K562 (cell line): Measurements from ENCODE around the gene SUMO3. TPM values are rescaled to one million over a fixed set of nuclear protein-coding genes. Genes with fewer than 3 reads are reported as not detected.

ENCODE experiments used
- AFF4 ChIP-seq: sonication (generic); formaldehyde crosslinking; IDR thresholded peaks from 2 replicates; pipeline ENCODE4 v1.8.0; 2023; ENCODE audit warnings: mild to moderate bottlenecking, missing genetic modification reagents
- CREM ChIP-seq: IDR thresholded peaks from 2 replicates; pipeline ENCODE4 v1.6.1; 2014; ENCODE audit warnings: antibody characterized with exemption, low read depth
- CTCF ChIP-seq, 3 experiments: IDR thresholded peaks in 2 of 3; conservative IDR thresholded peaks in 1 of 3; 2 replicates each; pipeline ENCODE4 v1.5.1; 2011 to 2012; ENCODE audit warnings: low read length in 3 of 3, mild to moderate bottlenecking in 3 of 3, control low read depth in 2 of 3, improper control_type of control experiment in 1 of 3, inconsistent platforms in 1 of 3, low read depth in 1 of 3, mixed read lengths in 1 of 3, moderate library complexity in 1 of 3; ENCODE audit not compliant: insufficient read depth in 2 of 3
- ETS1 ChIP-seq: conservative IDR thresholded peaks from 2 replicates; pipeline ENCODE4 v1.6.1; 2011; ENCODE audit warnings: low read depth, mild to moderate bottlenecking, low read length; ENCODE audit not compliant: control insufficient read depth
- FOXJ3 ChIP-seq: sonication (generic); formaldehyde crosslinking; IDR thresholded peaks from 2 replicates; pipeline ENCODE4 v1.4.0; 2020; ENCODE audit warnings: mild to moderate bottlenecking, missing genetic modification reagents
- HEY1 ChIP-seq: fragments of 250-450 bp; sonication (Bioruptor Pico); IDR thresholded peaks from 2 replicates; pipeline ENCODE4 v1.5.0; 2020; ENCODE audit warnings: mild to moderate bottlenecking, moderate library complexity, borderline replicate concordance
- HNRNPUL1 ChIP-seq: fragments of 200-400 bp; formaldehyde crosslinking; IDR thresholded peaks from 2 replicates; pipeline ENCODE4 v1.6.1; 2017; ENCODE audit warnings: low read length
- IFI16 ChIP-seq: fragments of 250-450 bp; sonication (Bioruptor Pico); IDR thresholded peaks from 2 replicates; pipeline ENCODE4 v2.1.2; 2022; ENCODE audit warnings: mild to moderate bottlenecking, inconsistent platforms
- LCOR ChIP-seq: sonication (generic); formaldehyde crosslinking; IDR thresholded peaks from 2 replicates; pipeline ENCODE4 v1.8.0; 2022; ENCODE audit warnings: mild to moderate bottlenecking, missing genetic modification reagents
- POLR2G ChIP-seq: fragments of 200-400 bp; formaldehyde crosslinking; IDR thresholded peaks from 2 replicates; pipeline ENCODE4 v1.6.1; 2017; ENCODE audit warnings: low read depth, mild to moderate bottlenecking, antibody characterized with exemption, low read length, moderate library complexity
- RAD51 ChIP-seq: fragments of 450-650 bp; IDR thresholded peaks from 2 replicates; pipeline ENCODE4 v1.7.1; 2016; ENCODE audit warnings: low read depth, mild to moderate bottlenecking, borderline replicate concordance
- RERE ChIP-seq: sonication (generic); formaldehyde crosslinking; IDR thresholded peaks from 2 replicates; pipeline ENCODE4 v1.8.0; 2023; ENCODE audit warnings: missing genetic modification reagents, mild to moderate bottlenecking, borderline replicate concordance
- SMARCA5 ChIP-seq: fragments of 450-650 bp; IDR thresholded peaks from 2 replicates; pipeline ENCODE4 v1.6.1; 2016
- TAL1 ChIP-seq: fragments of 450-650 bp; IDR thresholded peaks from 2 replicates; pipeline ENCODE4 v1.6.1; 2016; ENCODE audit warnings: mild to moderate bottlenecking
- TOE1 ChIP-seq, 2 experiments: fragments of 450-650 bp in 1 of 2; sonication (generic) in 1 of 2; formaldehyde crosslinking in 1 of 2; IDR thresholded peaks; 2 replicates each; pipeline versions ENCODE4 v1.7.1 to v1.8.0; 2016 to 2022; ENCODE audit warnings: borderline replicate concordance in 2 of 2, mild to moderate bottlenecking in 2 of 2, antibody characterized with exemption in 1 of 2, inconsistent platforms in 1 of 2, low read depth in 1 of 2, missing genetic modification reagents in 1 of 2, moderate library complexity in 1 of 2
- ZSCAN32 ChIP-seq: fragments of 450-650 bp; formaldehyde crosslinking; IDR thresholded peaks from 2 replicates; pipeline ENCODE4 v1.4.0; 2020; ENCODE audit warnings: mild to moderate bottlenecking, moderate library complexity
- polyA plus RNA-seq, 8 experiments: library from polyadenylated mRNA; depleted of rRNA in 4 of 8; stranded (reverse) in 5 of 8; unstranded in 3 of 8; fragments of >200 nt; fragmentation: Nextera tagmentation in 2 of 8; fragmentation: Illumina TruSeq in 1 of 8; extraction: Ambion mirVana in 2 of 8; extraction: Trizol in 1 of 8; gene quantifications; 2 replicates each; pipeline versions ENCODE4 v1.2.1 to v1.2.3, GENCODE V29; 2011 to 2014; ENCODE audit warnings: inconsistent platforms in 1 of 8, missing spikeins in 1 of 8
- total RNA-seq, 7 experiments: library from RNA; depleted of rRNA in 6 of 7; stranded (reverse); fragments of >200 nt in 6 of 7; fragmentation: Illumina TruSeq in 2 of 7; extraction: Trizol in 2 of 7; gene quantifications; 2 replicates each; pipeline versions ENCODE4 v1.2.1 to v1.2.3, GENCODE V29; 2011 to 2021; ENCODE audit warnings: low replicate concordance in 1 of 7

SUMO3 gene
- total and polyA plus RNA-seq, 9 of the 15 experiments (the other 6 are each of a cell fraction or from before 2014, with no cell fraction given): 13.9 to 143 (median 113) TPM

- peak; percentile 92 for TF ChIP-seq TOE1 (IDR thresholded peaks at IDR 0.05; ENCODE audit: borderline replicate concordance)
- no peak for TF ChIP-seq TOE1 (CRISPR knock-in tag; IDR thresholded peaks at IDR 0.05; ENCODE audit: borderline replicate concordance, low read depth)
- TF ChIP-seq IFI16 (CRISPR knock-in tag): no peak
- peak; percentile 94 for TF ChIP-seq AFF4
- TF ChIP-seq SMARCA5: no peak
- TF ChIP-seq FOXJ3 (CRISPR knock-in tag): no peak
- TF ChIP-seq POLR2G: peak; percentile 43; the same call in 1 of the 2 replicates
- TF ChIP-seq LCOR (CRISPR knock-in tag): no peak; the same call in 1 of the 2 replicates
- 0 out of 2 replicates have a peak, but pooled peaks have one; percentile 13 for TF ChIP-seq HEY1 (CRISPR knock-in tag)
- peak; percentile 62; the same call in 1 of the 2 replicates for TF ChIP-seq CREM
- no peak for TF ChIP-seq ZSCAN32 (CRISPR knock-in tag)
- TF ChIP-seq CTCF (IDR thresholded peaks at IDR 0.05 in 2 of 3, conservative IDR thresholded peaks at IDR 0.05 in 1 of 3; ENCODE audit: insufficient read depth in 2 of 3, low read depth in 1 of 3, low read length in 3 of 3): peak in 1 of 3 experiments; percentile 1; a peak in 1 of 6 replicates
- peak; percentile 23; the same call in 1 of the 2 replicates for TF ChIP-seq RERE
- no peak for TF ChIP-seq HNRNPUL1
- no peak for TF ChIP-seq ETS1
- no peak for TF ChIP-seq TAL1
- TF ChIP-seq RAD51: peak; percentile 90
These were observed 36.5 kb upstream of the SUMO3 start (continued) for GRCh38 chr21:44854391-44854663.
